ENCODE data around the gene THG1L.

THG1L gene

DNA sequence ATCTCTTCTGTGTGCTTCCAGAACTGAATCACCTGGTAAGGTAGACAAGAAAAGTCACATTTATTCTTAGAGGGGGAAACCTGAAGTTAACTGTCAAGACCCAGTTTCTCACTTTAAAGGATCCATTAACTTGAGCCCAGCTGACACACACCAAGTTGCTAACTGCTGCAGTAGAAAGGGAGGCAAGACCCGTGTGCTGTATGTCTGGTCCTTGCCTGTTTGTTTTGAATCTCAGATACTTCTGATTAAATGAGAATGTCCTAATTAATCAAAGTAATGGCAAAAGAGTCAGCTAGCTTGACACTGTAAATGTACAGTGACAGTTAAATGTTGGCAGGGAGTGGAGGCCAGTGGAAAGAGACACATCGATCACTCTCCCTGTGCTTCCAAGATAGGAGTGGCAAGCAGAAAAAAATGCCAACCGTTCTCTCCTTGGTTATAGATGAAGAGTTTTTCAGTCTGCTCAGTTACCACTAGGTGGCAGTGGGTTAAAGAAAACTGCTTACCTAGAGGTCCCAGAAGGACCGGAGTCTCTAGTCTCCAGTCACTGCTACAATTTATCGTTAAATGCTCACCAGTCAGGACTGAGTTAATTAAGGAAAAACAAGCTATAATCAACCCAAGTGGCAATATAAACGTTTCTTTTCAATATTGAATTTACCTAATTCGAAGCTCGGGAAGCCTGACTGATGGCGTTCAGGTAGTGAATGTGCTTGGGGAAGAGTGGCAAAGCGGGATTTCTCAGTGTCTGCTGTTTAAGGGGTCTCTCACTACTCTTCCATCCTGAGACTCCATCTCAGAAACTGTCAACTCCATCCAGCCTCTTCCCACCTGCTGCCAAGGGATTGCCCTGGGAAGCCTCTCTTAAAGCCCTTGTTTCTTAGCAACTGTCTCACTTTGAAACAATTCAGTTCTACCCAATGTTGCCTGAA is 30.7 kb downstream of the THG1L start:
- H3K36me3 ChIP-seq (ENCODE audit: insufficient read depth, low read length): no peaks in the 10 kb centered on the region
- no peaks in the 10 kb centered on the region for H3K4me1 ChIP-seq (ENCODE audit: insufficient read depth, low read length, poor library complexity, severe bottlenecking)
- H3K79me2 ChIP-seq (ENCODE audit: insufficient read depth, low read length): no peaks in the 10 kb centered on the region
- H3K27me3 ChIP-seq (ENCODE audit: insufficient read depth, low read length, poor library complexity, severe bottlenecking): no peaks in the 10 kb centered on the region
- H3K9me3 ChIP-seq (ENCODE audit: insufficient read depth, low read depth, low read length): no peaks in the 10 kb centered on the region
- H3K4me2 ChIP-seq (ENCODE audit: low read depth, low read length, poor library complexity, severe bottlenecking): no peak overlapping the region
- no peak overlapping the region for H2AFZ ChIP-seq (ENCODE audit: low read length)
- no peaks in the 10 kb centered on the region for H4K20me1 ChIP-seq (ENCODE audit: insufficient read depth, low read length, poor library complexity, severe bottlenecking)
- TF ChIP-seq, protein P1, sequence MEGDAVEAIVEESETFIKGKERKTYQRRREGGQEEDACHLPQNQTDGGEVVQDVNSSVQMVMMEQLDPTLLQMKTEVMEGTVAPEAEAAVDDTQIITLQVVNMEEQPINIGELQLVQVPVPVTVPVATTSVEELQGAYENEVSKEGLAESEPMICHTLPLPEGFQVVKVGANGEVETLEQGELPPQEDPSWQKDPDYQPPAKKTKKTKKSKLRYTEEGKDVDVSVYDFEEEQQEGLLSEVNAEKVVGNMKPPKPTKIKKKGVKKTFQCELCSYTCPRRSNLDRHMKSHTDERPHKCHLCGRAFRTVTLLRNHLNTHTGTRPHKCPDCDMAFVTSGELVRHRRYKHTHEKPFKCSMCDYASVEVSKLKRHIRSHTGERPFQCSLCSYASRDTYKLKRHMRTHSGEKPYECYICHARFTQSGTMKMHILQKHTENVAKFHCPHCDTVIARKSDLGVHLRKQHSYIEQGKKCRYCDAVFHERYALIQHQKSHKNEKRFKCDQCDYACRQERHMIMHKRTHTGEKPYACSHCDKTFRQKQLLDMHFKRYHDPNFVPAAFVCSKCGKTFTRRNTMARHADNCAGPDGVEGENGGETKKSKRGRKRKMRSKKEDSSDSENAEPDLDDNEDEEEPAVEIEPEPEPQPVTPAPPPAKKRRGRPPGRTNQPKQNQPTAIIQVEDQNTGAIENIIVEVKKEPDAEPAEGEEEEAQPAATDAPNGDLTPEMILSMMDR (conservative IDR thresholded peaks at IDR 0.05; ENCODE audit: low read length): peak; percentile 65
- no peak for TF ChIP-seq EZH2phosphoT487 (IDR thresholded peaks at IDR 0.05; ENCODE audit: borderline replicate concordance)
- H3K9ac ChIP-seq (ENCODE audit: low read depth, low read length, poor library complexity, severe bottlenecking): no peak overlapping the region
- no peaks in the 10 kb centered on the region for H3F3A ChIP-seq (ENCODE audit: low read depth)
- H3K4me3 ChIP-seq (ENCODE audit: low read length, poor library complexity, severe bottlenecking): no peak overlapping the region
- no peaks in the 10 kb centered on the region for H3K9me2 ChIP-seq (replicated peaks; ENCODE audit: low read depth, low read length)

DNA sequence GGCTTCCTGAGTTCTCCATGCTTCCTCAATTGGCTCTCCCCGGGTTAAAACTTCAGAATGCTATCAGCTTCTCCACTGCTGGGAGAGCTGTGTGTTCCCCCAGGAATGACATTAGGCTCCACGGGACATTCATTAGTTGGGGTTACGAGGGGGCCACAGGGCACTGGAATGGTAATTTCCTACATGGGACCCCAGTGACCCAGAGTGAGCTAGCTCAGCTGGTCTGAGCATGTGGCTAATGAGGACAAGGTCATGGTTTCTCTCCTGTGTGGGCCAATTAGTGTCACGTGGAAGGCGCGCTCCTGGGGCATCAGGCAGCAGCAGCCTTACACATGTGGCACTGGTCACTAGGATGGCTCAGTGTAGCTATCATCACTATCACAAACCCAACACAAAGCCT is 33.3 kb downstream of the THG1L start:
- no peak for TF ChIP-seq EZH2phosphoT487 (IDR thresholded peaks at IDR 0.05; ENCODE audit: borderline replicate concordance)
- TF ChIP-seq, protein P1 (conservative IDR thresholded peaks at IDR 0.05; ENCODE audit: low read length): no peak

DNA sequence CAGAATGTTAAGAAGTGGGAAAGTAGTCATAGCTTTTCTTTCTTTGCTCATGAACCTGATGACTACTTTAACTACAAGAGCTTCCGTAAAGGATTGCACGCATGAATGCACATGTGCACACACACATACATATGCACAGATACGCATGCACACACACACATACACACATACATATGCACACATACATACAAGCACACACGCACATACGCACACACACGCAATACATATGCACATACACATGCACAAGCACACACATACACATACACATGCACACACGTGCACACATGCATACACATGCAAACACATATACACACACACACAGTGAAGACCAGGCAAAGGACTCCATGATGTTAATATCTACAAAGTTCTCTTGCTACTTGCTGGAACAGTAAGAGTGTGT is 35.2 kb downstream of the THG1L start:
- H2AFZ ChIP-seq (ENCODE audit: low read length): no peak overlapping the region
- H3K9ac ChIP-seq (ENCODE audit: low read depth, low read length, poor library complexity, severe bottlenecking): no peak overlapping the region
- no peak for TF ChIP-seq EZH2phosphoT487 (IDR thresholded peaks at IDR 0.05; ENCODE audit: borderline replicate concordance)
- TF ChIP-seq, protein P1 (conservative IDR thresholded peaks at IDR 0.05; ENCODE audit: low read length): no peak

More for the DNA sequence above, 33.3 kb downstream of the THG1L start:
- Histone ChIP-seq H4K20me1 (ENCODE audit: insufficient read depth, low read length, poor library complexity, severe bottlenecking) (no peaks in the 10 kb centered on the region), H2AFZ (ENCODE audit: low read length) (no peak overlapping the region), H3K9me2 (replicated peaks; ENCODE audit: low read depth, low read length) (no peaks in the 10 kb centered on the region), H3K36me3 (ENCODE audit: insufficient read depth, low read length) (no peaks in the 10 kb centered on the region), H3K4me1 (ENCODE audit: insufficient read depth, low read length, poor library complexity, severe bottlenecking) (no peaks in the 10 kb centered on the region), H3K27me3 (ENCODE audit: insufficient read depth, low read length, poor library complexity, severe bottlenecking) (no peaks in the 10 kb centered on the region), H3K4me2 (ENCODE audit: low read depth, low read length, poor library complexity, severe bottlenecking) (no peak overlapping the region), H3F3A (ENCODE audit: low read depth) (no peaks in the 10 kb centered on the region), H3K79me2 (ENCODE audit: insufficient read depth, low read length) (no peaks in the 10 kb centered on the region), H3K9me3 (ENCODE audit: insufficient read depth, low read depth, low read length) (no peaks in the 10 kb centered on the region), H3K9ac (ENCODE audit: low read depth, low read length, poor library complexity, severe bottlenecking) (no peak overlapping the region), H3K4me3 (ENCODE audit: low read length, poor library complexity, severe bottlenecking) (no peak overlapping the region)

More for the DNA sequence above, 35.2 kb downstream of the THG1L start:
- H3K4me1 ChIP-seq (ENCODE audit: insufficient read depth, low read length, poor library complexity, severe bottlenecking): no peaks in the 10 kb centered on the region
- H3K9me2 ChIP-seq (replicated peaks; ENCODE audit: low read depth, low read length): no peaks in the 10 kb centered on the region
- H3K36me3 ChIP-seq (ENCODE audit: insufficient read depth, low read length): no peaks in the 10 kb centered on the region
- no peaks in the 10 kb centered on the region for H3F3A ChIP-seq (ENCODE audit: low read depth)
- no peaks in the 10 kb centered on the region for H3K27me3 ChIP-seq (ENCODE audit: insufficient read depth, low read length, poor library complexity, severe bottlenecking)
- no peaks in the 10 kb centered on the region for H3K79me2 ChIP-seq (ENCODE audit: insufficient read depth, low read length)
- no peaks in the 10 kb centered on the region for H3K9me3 ChIP-seq (ENCODE audit: insufficient read depth, low read depth, low read length)
- H3K4me3 ChIP-seq (ENCODE audit: low read length, poor library complexity, severe bottlenecking): no peak overlapping the region
- H3K4me2 ChIP-seq (ENCODE audit: low read depth, low read length, poor library complexity, severe bottlenecking): no peak overlapping the region
- no peaks in the 10 kb centered on the region for H4K20me1 ChIP-seq (ENCODE audit: insufficient read depth, low read length, poor library complexity, severe bottlenecking)
